H1 (cell line): ENCODE data around the gene NIM1K.

Source experiments
- ATF3 ChIP-seq: IDR thresholded peaks from 2 replicates; pipeline ENCODE4 v1.6.1; 2011; ENCODE audit warnings: low read depth, mild to moderate bottlenecking, low read length; ENCODE audit not compliant: insufficient read depth
- CTCF ChIP-seq, 3 experiments: IDR thresholded peaks; 1 replicate in 2 of 3; 2 replicates in 1 of 3; pipeline versions ENCODE4 v1.5.1 to v1.6.1; 2011; ENCODE audit warnings: low read length in 3 of 3, mild to moderate bottlenecking in 3 of 3, inconsistent platforms in 2 of 3, low read depth in 1 of 3, moderate library complexity in 1 of 3; ENCODE audit not compliant: insufficient read depth in 1 of 3; ENCODE audit errors: control extremely low read depth in 1 of 3
- EGR1 ChIP-seq: IDR thresholded peaks from 2 replicates; pipeline ENCODE4 v1.6.1; 2011; ENCODE audit warnings: low read depth, low read length, borderline replicate concordance
- EZH2 ChIP-seq: fragments of 200-600 bp; sonication (generic); IDR thresholded peaks from 2 replicates; pipeline ENCODE4 v1.7.1; 2012; ENCODE audit warnings: low read depth, mild to moderate bottlenecking, moderate library complexity, low read length, inconsistent platforms; ENCODE audit not compliant: severe bottlenecking
- FOSL1 ChIP-seq: IDR thresholded peaks from 2 replicates; pipeline ENCODE4 v1.6.1; 2011; ENCODE audit warnings: mild to moderate bottlenecking, low read depth, low read length, moderate library complexity; ENCODE audit not compliant: insufficient read depth
- GTF2F1 ChIP-seq: IDR thresholded peaks from 2 replicates; pipeline ENCODE4 v1.6.1; 2012; ENCODE audit warnings: low read depth, low read length, improper control_type of control experiment, borderline replicate concordance
- JUND ChIP-seq: IDR thresholded peaks from 2 replicates; pipeline ENCODE4 v1.6.1; 2011; ENCODE audit warnings: mild to moderate bottlenecking, improper control_type of control experiment, low read length
- KDM4A ChIP-seq: IDR thresholded peaks from one replicate; pipeline ENCODE4 v1.7.1; 2012; ENCODE audit warnings: low read depth, mild to moderate bottlenecking, moderate library complexity, low read length, inconsistent platforms; ENCODE audit not compliant: severe bottlenecking
- POLR2AphosphoS5 ChIP-seq: IDR thresholded peaks from 2 replicates; pipeline ENCODE4 v1.6.1; 2011; ENCODE audit warnings: low read depth, low read length
- TAF1 ChIP-seq: IDR thresholded peaks from 2 replicates; pipeline ENCODE4 v1.6.1; 2011; ENCODE audit warnings: mild to moderate bottlenecking, low read depth, low read length
- YY1 ChIP-seq: IDR thresholded peaks from 2 replicates; pipeline ENCODE4 v1.6.1; 2011; ENCODE audit warnings: low read depth, mild to moderate bottlenecking, low read length
- ZNF274 ChIP-seq: IDR thresholded peaks from 2 replicates; pipeline ENCODE4 v1.7.0; 2012; ENCODE audit warnings: low read length, borderline replicate concordance; ENCODE audit errors: extremely low read depth

- TF ChIP-seq GTF2F1, result no peak
- no peak for TF ChIP-seq CTCF (IDR thresholded peaks at IDR 0.05; ENCODE audit: control extremely low read depth in 1 of 3, insufficient read depth in 1 of 3, low read depth in 1 of 3, low read length in 3 of 3)
- TF ChIP-seq JUND, result no peak
- TF ChIP-seq ATF3, result no peak
- no peak for TF ChIP-seq YY1
- no peak for TF ChIP-seq ZNF274
- no peak for TF ChIP-seq TAF1
- TF ChIP-seq EGR1, result no peak
- no peak for TF ChIP-seq POLR2AphosphoS5
- no peak for TF ChIP-seq EZH2
- no peak for TF ChIP-seq FOSL1
- no peak for TF ChIP-seq KDM4A
Observed at GRCh38 chr5:43174586-43174985, 17.4 kb upstream of the NIM1K start.
